Mucosa of descending colon (tissue), 3 donors: Measurements from ENCODE around the gene IL16. TPM values are rescaled to one million over a fixed set of nuclear protein-coding genes. Genes with fewer than 3 reads are reported as not detected.

Source experiments
- ATAC-seq: fragments of 200-7000 bp; cut with Tn5 transposase; one replicate; pipeline ENCODE4 v1.9.1; 2020; ENCODE audit warnings: mild to moderate bottlenecking, moderate library complexity
- DNase-seq, 3 donors: peaks; one replicate each; pipeline ENCODE4 v3.0.0-alpha.2; 2020
- H3K36me3 ChIP-seq: fragments of 200-600 bp; one replicate; pipeline ENCODE4 v1.8.0; 2021; ENCODE audit warnings: low read depth, mild to moderate bottlenecking
- H3K4me1 ChIP-seq: fragments of 200-600 bp; one replicate; pipeline ENCODE4 v1.8.0; 2021; ENCODE audit warnings: low read depth, mild to moderate bottlenecking
- H3K4me3 ChIP-seq: fragments of 200-600 bp; one replicate; pipeline ENCODE4 v1.8.0; 2021; ENCODE audit warnings: mild to moderate bottlenecking
- H3K9me3 ChIP-seq: fragments of 200-600 bp; one replicate; pipeline ENCODE4 v1.8.0; 2021; ENCODE audit warnings: mild to moderate bottlenecking
- CTCF ChIP-seq: fragments of 200-600 bp; IDR thresholded peaks from one replicate; pipeline ENCODE4 v1.8.0; 2022; ENCODE audit warnings: antibody characterized with exemption, mild to moderate bottlenecking
- intact Hi-C, 2 donors: fragments of 100-400 bp; cut with DNase I in 1 of 2; cut with micrococcal nuclease in 1 of 2; formaldehyde crosslinking; loops; one replicate each; pipeline versions ENCODE4 v1.11.0 to v1.11.1; 2022; cut with DNase I, micrococcal nuclease
- total RNA-seq, 3 donors: library from RNA; stranded (reverse); fragmentation: NEBNext Ultra II Directional in 2 of 3; extraction: Animal tissue kit (Norgen Biotek cat#: 25700) in 2 of 3; gene quantifications; one replicate each; pipeline versions ENCODE4 v1.2.1 to v1.2.4, GENCODE V29; 2021 to 2023
- donor health status: DM: no; HTN: no; CAD: no; lungs with moderate emphysema.
- donor health status: DM: no; HTN: no; CAD: no.
- donor health status: DM: no; HTN: yes; CAD: no.

Gene IL16
- total RNA-seq, 3 donors from 2014 or later = 6.2 to 9.5 (median 8.4) TPM

- H3K36me3 ChIP-seq = no peaks in the 10 kb centered on the region
- no peak for TF ChIP-seq CTCF
- no peak overlapping the region for H3K4me3 ChIP-seq
- no peaks in the 10 kb centered on the region for H3K9me3 ChIP-seq
- ATAC-seq (no peak), DNase-seq (no peak)
- H3K4me1 ChIP-seq = peaks cover 21% of the 10 kb centered on the region
- intact Hi-C loops = loop anchor here (5.0 to 10.0 kb wide), 2 partner anchors 56 to 119 kb away; no protein-coding TSS in a partner anchor
These were observed 81.8 kb downstream of the IL16 start for GRCh38 chr15:81278306-81279029.

DNA sequence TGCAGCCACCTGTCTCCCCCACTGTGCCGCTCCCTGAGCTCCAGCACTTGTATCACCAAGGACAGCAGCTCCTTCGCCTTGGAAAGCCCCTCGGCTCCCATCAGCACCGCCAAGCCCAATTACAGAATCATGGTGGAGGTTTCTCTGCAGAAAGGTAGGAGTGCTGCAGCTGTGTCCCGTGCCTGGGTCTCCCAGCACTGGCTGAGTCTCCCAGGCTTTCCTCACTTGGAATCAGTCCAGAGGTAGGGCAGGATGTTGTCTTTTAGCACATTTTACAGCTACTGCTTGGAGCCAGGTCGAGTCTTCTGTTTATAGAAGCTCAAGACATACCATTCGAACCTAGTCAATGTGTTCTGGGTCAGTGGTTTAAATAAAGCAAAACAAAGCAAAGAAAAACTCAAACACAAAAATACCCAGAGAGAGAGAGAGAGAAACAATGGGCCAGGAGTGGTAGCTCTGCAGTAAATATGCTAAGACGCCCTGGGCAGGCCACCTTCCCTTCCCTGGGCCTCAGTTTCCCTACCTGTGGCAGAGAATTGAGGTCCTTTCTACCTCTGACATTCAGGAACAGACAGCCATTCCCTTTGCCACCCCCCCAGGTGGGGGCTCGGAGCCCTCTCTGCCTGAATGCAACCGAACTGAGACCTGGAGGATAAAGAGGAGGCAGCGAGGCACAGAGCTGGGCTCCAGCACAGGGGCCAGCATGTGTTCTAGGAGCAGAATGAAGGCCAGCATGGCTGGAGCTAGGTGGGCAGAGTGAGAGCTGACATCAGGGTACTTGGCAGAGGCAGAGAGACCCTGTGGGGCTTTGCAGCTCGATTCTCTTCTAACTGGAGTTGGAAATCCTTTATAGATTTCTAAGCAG, 83.2 kb downstream of the IL16 start:
- TF ChIP-seq CTCF = no peak
- Histone ChIP-seq H3K36me3 (no peaks in the 10 kb centered on the region), H3K9me3 (no peaks in the 10 kb centered on the region), H3K4me1 (peaks cover 21% of the 10 kb centered on the region), H3K4me3 (no peak overlapping the region)
- intact Hi-C loops = loop anchor here (5.0 to 10.0 kb wide), 2 partner anchors 55 to 117 kb away; no protein-coding TSS in a partner anchor
- ATAC-seq = no peak
- DNase-seq = peak in 1 of 3 donors; percentile 52

- intact Hi-C loops = no loop called here
- peaks cover 18% of the 10 kb centered on the region for H3K4me1 ChIP-seq
- no peaks in the 10 kb centered on the region for H3K36me3 ChIP-seq
- DNase-seq (peak in 2 of 3 donors; percentile 62 to 73), ATAC-seq (peak; percentile 68)
- no peak overlapping the region for H3K4me3 ChIP-seq
- no peaks in the 10 kb centered on the region for H3K9me3 ChIP-seq
- no peak for TF ChIP-seq CTCF
These were observed 84.2 kb downstream of the IL16 start for GRCh38 chr15:81280696-81281455.

GRCh38 chr15:81281456-81281735, 84.7 kb downstream of the IL16 start:
- Histone ChIP-seq H3K9me3 (no peaks in the 10 kb centered on the region), H3K4me1 (peaks cover 18% of the 10 kb centered on the region), H3K36me3 (no peaks in the 10 kb centered on the region), H3K4me3 (no peak overlapping the region)
- TF ChIP-seq CTCF = no peak
- ATAC-seq (no peak), DNase-seq (no peak)
- intact Hi-C loops = no loop called here

DNA sequence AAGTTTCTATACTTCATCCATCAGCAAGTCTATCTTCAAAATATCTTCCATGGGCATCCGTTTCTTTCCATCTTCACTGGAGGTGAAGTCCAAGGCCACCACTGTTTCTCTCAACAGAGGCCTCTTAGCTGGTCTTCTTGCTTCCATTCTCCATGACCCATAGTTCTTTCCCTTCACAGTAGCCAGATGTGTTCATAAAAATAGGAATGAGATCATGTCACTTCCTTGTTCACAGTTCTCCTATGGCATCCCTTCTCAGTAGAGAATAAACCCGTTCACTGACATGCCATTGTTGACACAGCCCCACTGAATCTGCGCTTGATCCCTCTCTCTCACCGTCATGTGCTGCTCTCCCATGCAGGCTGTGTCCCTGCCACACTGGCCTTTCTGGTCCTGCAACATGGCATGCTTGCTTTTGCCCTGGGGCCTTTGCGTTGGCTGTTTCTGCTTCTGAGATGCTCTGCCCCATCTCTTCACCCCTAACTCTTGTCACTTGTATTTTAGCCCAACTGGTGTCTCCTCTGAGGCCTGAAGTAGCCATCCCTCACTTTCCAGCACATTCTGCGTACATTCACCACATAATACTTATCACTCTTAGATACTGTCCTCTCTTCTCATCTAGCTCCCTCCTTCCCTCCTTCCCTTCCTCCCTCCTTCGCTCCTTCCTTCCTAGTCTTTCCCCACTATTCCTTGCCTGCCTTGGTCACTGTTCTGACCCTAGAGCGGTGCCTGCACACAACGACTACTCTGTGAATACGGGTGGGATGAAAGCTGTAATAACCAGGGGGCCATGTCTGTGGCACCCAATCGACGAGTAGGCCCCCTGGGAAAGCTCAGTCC, 85.3 kb downstream of the IL16 start:
- ATAC-seq (no peak), DNase-seq (no peak)
- Histone ChIP-seq H3K36me3 (no peaks in the 10 kb centered on the region), H3K4me1 (peaks cover 18% of the 10 kb centered on the region), H3K9me3 (no peaks in the 10 kb centered on the region), H3K4me3 (no peak overlapping the region)
- intact Hi-C loops = no loop called here
- no peak for TF ChIP-seq CTCF
